SJSA1 (cell line): Measurements from ENCODE around the gene WFDC1. TPM values are rescaled to one million over a fixed set of nuclear protein-coding genes. Genes with fewer than 3 reads are reported as not detected.

Source experiments
- DNase-seq, 2 experiments: peaks; one replicate each; pipeline ENCODE4 v3.0.0-alpha.2; 2015 to 2020; ENCODE audit warnings: low spot score in 2 of 2, low read depth in 1 of 2
- H3K27ac ChIP-seq: fragments of 250-450 bp; sonication (Bioruptor Pico); 2 replicates; pipeline ENCODE4 v1.5.1; 2020; ENCODE audit warnings: mild to moderate bottlenecking, moderate library complexity
- H3K27me3 ChIP-seq: fragments of 250-450 bp; sonication (Bioruptor Pico); replicated peaks from 2 replicates; pipeline ENCODE4 v1.5.1; 2020; ENCODE audit warnings: mild to moderate bottlenecking, moderate library complexity
- H3K36me3 ChIP-seq: fragments of 250-450 bp; sonication (Bioruptor Pico); 2 replicates; pipeline ENCODE4 v1.5.1; 2020; ENCODE audit warnings: mild to moderate bottlenecking
- H3K4me1 ChIP-seq: fragments of 250-450 bp; sonication (Bioruptor Pico); replicated peaks from 2 replicates; pipeline ENCODE4 v1.6.1; 2021; ENCODE audit warnings: mild to moderate bottlenecking
- H3K4me3 ChIP-seq: fragments of 250-450 bp; sonication (Bioruptor Pico); 2 replicates; pipeline ENCODE4 v1.5.1; 2020; ENCODE audit warnings: mild to moderate bottlenecking
- H3K9me3 ChIP-seq: fragments of 250-450 bp; sonication (Bioruptor Pico); replicated peaks from 2 replicates; pipeline ENCODE4 v1.5.1; 2020; ENCODE audit warnings: mild to moderate bottlenecking
- total RNA-seq: library from RNA; depleted of rRNA; stranded (reverse); fragments of >200 nt; shearing (Covaris generic); gene quantifications from 2 replicates; pipeline ENCODE4 v1.2.3, GENCODE V29; 2014

WFDC1 gene
- total RNA-seq, 1 experiment from 2014 or later: 143 TPM

DNA sequence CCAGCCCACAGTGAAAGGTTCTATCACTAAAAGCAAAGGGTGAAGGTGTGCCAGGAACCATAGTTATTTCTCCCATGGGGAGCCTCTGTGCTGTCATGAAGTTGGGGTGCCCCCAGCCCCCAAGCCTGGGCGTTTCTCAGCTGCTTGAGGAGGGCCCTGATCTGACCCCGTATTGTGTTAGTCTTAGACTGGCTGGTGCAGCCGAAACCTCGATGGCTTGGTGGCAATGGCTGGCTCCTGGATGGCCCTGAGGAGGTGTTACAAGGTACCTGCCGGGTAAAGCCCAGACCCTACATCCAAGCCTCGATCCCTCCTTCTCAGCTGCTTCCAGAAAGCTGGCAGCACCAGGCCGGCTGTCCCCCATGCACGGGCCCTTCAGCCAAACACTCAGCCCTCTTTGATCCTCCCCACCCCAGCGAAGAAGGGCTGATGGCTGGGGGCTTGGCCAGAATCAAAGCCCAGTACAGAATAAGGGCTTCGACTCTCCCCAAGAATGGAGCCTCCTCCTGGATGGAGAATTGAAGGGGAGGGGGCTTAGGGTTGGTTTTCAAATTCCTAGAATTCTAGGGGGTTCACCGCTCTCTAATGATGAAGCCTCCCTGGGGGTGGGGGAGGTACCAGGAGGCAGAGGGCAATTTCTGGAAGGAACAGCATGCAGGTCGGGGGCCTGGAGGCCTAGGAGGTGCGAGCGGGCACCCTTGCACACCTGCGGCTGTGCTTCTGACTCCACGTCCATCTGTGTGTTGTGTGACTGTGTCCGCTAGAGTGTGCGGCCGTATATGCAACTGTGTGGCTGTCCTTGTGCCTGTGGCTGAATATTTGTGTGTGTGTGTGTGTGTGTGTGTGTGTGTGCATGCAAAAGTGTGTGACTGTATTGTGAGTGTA is 23.7 kb downstream of the WFDC1 start:
- Histone ChIP-seq H3K27ac (no peak overlapping the region), H3K9me3 (0 out of 2 replicates have a peak, but pooled peaks cover 3% of the 10 kb centered on the region), H3K4me3 (no peak overlapping the region), H3K27me3 (no peaks in the 10 kb centered on the region), H3K36me3 (peaks cover 19% of the 10 kb centered on the region; the same call in 1 of the 2 replicates), H3K4me1 (no peaks in the 10 kb centered on the region)
- no peak for DNase-seq

GRCh38 chr16:84319146-84319760 is 24.6 kb downstream of the WFDC1 start:
- 0 out of 2 replicates have a peak, but pooled peaks cover 2% of the 10 kb centered on the region for H3K27me3 ChIP-seq
- H3K4me1 ChIP-seq: no peaks in the 10 kb centered on the region
- DNase-seq: no peak
- peaks cover 24% of the 10 kb centered on the region; the same call in 1 of the 2 replicates for H3K36me3 ChIP-seq
- H3K27ac ChIP-seq: no peak overlapping the region
- H3K4me3 ChIP-seq: no peak overlapping the region
- H3K9me3 ChIP-seq: 0 out of 2 replicates have a peak, but pooled peaks cover 3% of the 10 kb centered on the region

DNA sequence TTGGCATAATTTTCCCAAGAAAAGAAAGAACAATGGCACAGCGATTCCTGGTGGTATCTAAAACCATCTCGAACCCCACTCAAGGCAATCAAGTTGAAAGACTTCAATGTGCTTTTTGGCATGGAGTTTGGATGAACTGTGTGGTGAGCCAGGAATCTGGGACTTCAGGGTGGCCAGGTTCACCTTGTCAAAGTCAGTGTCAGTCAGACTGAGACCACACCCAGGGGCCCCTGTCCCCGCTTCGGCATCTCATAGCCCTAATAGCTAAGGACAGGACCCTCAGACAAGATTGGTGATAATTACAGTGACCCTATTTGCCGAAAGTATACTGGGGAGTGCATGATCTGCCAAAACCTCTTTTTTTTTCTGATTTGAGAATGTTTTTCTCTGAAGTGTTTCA is 25.8 kb downstream of the WFDC1 start:
- Histone ChIP-seq H3K4me3 (no peak overlapping the region), H3K4me1 (no peaks in the 10 kb centered on the region), H3K36me3 (peaks cover 28% of the 10 kb centered on the region; the same call in 1 of the 2 replicates), H3K9me3 (0 out of 2 replicates have a peak, but pooled peaks cover 3% of the 10 kb centered on the region), H3K27me3 (0 out of 2 replicates have a peak, but pooled peaks cover 3% of the 10 kb centered on the region), H3K27ac (no peak overlapping the region)
- DNase-seq: no peak

DNA sequence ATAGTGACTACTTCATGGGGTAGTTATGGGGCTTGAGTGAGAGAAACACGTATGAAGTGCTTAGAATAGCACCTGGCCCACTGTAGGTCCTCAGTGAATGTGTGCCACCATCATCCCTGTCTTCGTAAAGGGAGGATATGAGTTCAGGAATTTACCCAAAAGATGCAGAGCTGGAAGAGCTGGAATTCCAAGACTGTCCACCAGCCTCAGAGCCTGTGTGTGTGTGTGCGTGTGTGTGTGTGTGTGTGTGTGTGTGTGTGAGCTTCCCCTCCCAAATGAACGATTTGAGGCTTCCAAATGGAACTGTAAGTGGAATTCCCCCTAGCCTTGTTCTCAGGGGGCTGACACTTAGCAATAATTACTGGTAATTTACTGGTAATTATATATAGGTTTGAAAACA is 27.3 kb downstream of the WFDC1 start:
- Histone ChIP-seq H3K4me3 (no peak overlapping the region), H3K9me3 (0 out of 2 replicates have a peak, but pooled peaks cover 3% of the 10 kb centered on the region), H3K27ac (no peak overlapping the region), H3K4me1 (no peaks in the 10 kb centered on the region), H3K36me3 (peaks cover 37% of the 10 kb centered on the region), H3K27me3 (0 out of 2 replicates have a peak, but pooled peaks cover 3% of the 10 kb centered on the region)
- no peak for DNase-seq

DNA sequence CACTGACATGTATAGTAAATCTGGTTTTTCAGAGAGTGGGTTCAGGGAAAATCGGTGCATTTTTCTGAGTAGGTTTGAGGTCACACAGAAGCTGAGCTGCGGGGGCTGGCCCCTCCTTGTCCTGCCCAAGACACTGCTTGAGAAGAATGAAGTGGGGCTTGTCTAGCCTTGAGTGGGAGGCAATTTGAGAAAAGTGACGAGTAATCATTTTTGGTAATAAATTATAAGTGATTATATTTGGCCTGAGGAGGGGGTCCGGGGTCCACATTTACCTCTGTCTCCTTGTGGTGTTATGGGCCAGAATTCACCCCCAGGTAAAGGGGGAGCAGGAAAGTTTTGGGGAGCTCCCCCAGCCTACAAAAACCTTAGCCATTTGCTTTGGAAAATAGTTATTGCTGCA is 28.1 kb downstream of the WFDC1 start:
- Histone ChIP-seq H3K27ac (no peak overlapping the region), H3K9me3 (no peaks in the 10 kb centered on the region), H3K4me1 (no peaks in the 10 kb centered on the region), H3K4me3 (no peak overlapping the region), H3K36me3 (peaks cover 34% of the 10 kb centered on the region), H3K27me3 (0 out of 2 replicates have a peak, but pooled peaks cover 3% of the 10 kb centered on the region)
- no peak for DNase-seq

DNA sequence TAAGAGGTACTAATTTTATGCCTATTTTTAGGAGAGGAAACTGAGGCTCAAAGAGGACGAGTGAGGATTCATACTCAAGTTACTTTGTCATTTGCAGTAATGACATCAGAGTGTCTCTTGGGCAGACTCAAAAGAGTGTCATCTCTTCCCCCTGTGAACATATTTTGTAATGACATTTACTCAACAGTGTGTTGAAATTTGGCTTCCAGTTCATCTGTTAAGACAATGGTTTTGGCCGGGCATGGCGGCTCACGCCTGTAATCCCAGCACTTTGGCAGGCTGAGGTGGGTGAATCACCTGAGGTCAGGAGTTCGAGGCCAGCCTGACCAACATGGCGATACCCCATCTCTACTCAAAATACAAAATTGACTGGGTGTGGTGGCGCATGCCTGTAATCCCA is 28.9 kb downstream of the WFDC1 start:
- H3K9me3 ChIP-seq: no peaks in the 10 kb centered on the region
- peaks cover 30% of the 10 kb centered on the region for H3K36me3 ChIP-seq

DNA sequence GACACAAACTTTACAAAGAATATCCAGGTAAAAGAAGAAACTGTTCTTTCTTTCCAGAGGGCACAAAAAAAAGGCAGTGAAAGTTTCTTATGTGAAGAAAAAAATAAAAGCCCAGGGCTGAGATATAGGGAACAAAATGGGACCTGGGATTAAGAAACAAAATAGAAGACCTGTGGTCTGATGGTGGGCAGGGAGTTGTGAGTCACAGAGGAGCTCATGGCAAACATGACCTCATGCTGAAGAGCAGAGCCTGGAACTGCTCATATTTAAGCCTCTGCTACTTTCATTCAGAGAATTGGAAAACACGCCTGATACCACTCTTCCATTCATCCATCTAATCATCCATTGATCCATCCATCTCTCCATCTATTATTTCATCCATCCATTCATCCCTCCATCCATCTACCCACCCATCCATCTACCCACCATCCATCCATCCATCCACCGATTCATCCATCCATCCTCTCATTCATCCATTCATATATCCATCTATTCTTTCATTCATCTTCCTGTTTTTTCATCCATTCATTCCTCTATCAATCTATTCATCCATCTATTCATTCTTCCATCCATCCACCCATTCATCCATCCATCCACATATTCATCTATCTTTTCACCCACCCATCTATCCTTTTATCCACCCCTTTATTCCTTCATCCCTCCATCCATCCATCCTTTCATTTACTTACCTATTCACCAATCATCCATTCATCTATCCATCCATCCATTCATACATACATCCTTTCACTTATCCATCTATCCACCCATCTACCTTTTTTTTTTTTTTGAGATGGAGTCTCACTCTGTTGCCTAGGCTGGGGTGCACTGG is 30.0 kb downstream of the WFDC1 start:
- Histone ChIP-seq H3K4me1 (no peaks in the 10 kb centered on the region), H3K4me3 (no peak overlapping the region), H3K27me3 (0 out of 2 replicates have a peak, but pooled peaks cover 3% of the 10 kb centered on the region), H3K9me3 (no peaks in the 10 kb centered on the region), H3K27ac (no peak overlapping the region), H3K36me3 (peaks cover 25% of the 10 kb centered on the region)
- no peak for DNase-seq

More for the DNA sequence above, 28.9 kb downstream of the WFDC1 start:
- H3K4me1 ChIP-seq: no peaks in the 10 kb centered on the region
- DNase-seq: no peak
- 0 out of 2 replicates have a peak, but pooled peaks cover 3% of the 10 kb centered on the region for H3K27me3 ChIP-seq
- no peak overlapping the region for H3K27ac ChIP-seq
- no peak overlapping the region for H3K4me3 ChIP-seq

DNA sequence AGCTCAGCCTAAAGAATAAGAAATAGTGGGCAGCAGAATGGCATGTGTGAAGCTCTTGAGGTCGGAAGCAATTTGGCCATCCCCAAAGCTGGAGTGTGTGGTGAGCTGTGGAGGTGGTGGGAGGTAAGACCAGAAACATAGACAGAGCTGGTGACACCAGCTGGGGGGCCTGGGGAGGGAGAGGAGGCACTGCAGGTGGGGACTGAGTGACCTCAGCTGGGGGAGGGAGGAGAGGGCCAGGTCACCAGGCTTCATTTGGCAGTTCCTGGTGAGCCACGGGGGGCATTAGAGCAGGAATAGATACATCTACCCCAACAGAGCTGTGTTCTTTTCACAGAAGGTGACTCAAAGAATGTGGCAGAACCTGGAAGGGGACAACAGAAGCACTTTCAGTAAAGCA is 31.9 kb downstream of the WFDC1 start:
- Histone ChIP-seq H3K27me3 (0 out of 2 replicates have a peak, but pooled peaks cover 3% of the 10 kb centered on the region), H3K9me3 (no peaks in the 10 kb centered on the region), H3K27ac (no peak overlapping the region), H3K4me3 (no peak overlapping the region), H3K36me3 (peaks cover 23% of the 10 kb centered on the region), H3K4me1 (no peaks in the 10 kb centered on the region)
- no peak for DNase-seq

GRCh38 chr16:84327926-84328505 is 33.3 kb downstream of the WFDC1 start:
- no peaks in the 10 kb centered on the region for H3K4me1 ChIP-seq
- H3K27me3 ChIP-seq: 0 out of 2 replicates have a peak, but pooled peaks cover 3% of the 10 kb centered on the region
- no peaks in the 10 kb centered on the region for H3K9me3 ChIP-seq
- peaks cover 23% of the 10 kb centered on the region for H3K36me3 ChIP-seq
- H3K4me3 ChIP-seq: no peak overlapping the region
- no peak overlapping the region for H3K27ac ChIP-seq
- DNase-seq: no peak

- no peaks in the 10 kb centered on the region for H3K9me3 ChIP-seq
- DNase-seq: no peak
- no peak overlapping the region for H3K4me3 ChIP-seq
- 0 out of 2 replicates have a peak, but pooled peaks cover 3% of the 10 kb centered on the region for H3K27me3 ChIP-seq
- H3K27ac ChIP-seq: no peak overlapping the region
- peaks cover 17% of the 10 kb centered on the region for H3K36me3 ChIP-seq
- H3K4me1 ChIP-seq: no peaks in the 10 kb centered on the region
These were observed 34.3 kb downstream of the WFDC1 start for GRCh38 chr16:84329016-84329415.

DNA sequence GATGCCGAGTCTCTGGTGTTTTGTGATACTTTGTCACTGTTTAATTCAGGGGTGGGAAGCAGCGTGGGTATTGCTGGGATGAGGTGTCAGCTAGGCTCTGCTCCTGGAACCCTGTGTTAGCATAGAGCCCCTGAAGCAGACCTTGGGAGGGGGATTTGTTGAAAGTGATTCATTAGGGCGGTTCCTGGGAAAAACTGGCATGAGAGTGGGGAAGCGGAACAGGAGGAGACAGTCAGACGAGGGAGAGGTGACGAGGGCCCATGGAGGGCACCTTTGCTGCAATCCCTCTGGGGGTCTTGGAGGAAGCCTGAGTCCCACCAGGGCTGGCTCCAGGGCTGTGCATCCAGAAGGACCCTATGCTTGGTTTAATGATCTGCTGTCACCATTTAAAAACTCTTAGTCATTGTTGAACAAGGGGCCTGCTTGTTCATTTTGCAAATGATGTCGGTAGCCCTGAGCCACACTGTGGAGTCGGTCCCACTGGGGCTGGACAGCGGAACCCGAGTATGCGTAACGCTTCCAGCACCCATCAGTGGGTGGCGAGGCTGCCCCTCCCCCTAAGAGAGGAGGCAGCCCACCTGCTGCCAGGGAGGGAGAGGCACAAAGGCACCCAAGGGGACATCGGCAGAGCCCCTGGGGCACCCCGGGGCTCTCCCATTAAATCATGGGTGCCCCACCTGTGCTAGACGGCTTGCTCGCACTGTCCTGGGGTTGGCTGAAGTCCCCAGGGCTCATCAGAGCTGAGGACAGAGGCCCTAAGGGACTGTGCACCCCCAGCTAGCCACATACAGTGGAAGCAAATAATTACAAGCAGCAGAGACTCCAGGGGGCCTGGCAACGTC is 35.4 kb downstream of the WFDC1 start:
- Histone ChIP-seq H3K27me3 (no peaks in the 10 kb centered on the region), H3K4me1 (no peaks in the 10 kb centered on the region), H3K27ac (no peak overlapping the region), H3K9me3 (no peaks in the 10 kb centered on the region), H3K4me3 (no peak overlapping the region), H3K36me3 (peaks cover 15% of the 10 kb centered on the region)
- no peak for DNase-seq

GRCh38 chr16:84330685-84331050 is 36.0 kb downstream of the WFDC1 start:
- DNase-seq: no peak
- no peaks in the 10 kb centered on the region for H3K4me1 ChIP-seq
- H3K27ac ChIP-seq: no peak overlapping the region
- no peaks in the 10 kb centered on the region for H3K9me3 ChIP-seq
- peaks cover 11% of the 10 kb centered on the region for H3K36me3 ChIP-seq
- H3K27me3 ChIP-seq: no peaks in the 10 kb centered on the region
- H3K4me3 ChIP-seq: no peak overlapping the region
